Tongue (tissue), 2 donors: ENCODE measurements around the gene SHISA6. TPM values are rescaled to one million over a fixed set of nuclear protein-coding genes. Genes with fewer than 3 reads are reported as not detected.

Source experiments
- DNase-seq: peaks from one replicate; pipeline ENCODE4 v3.0.0-alpha.2; 2015
- total RNA-seq: library from RNA; depleted of rRNA; stranded (reverse); fragments of >200 nt; gene quantifications from one replicate; pipeline ENCODE4 v1.2.3, GENCODE V29; 2014

The SHISA6 gene
- total RNA-seq, 1 donor from 2014 or later, result 4.4 TPM

- DNase-seq, result peak; percentile 17
Measured at GRCh38 chr17:11459861-11460331, 218.9 kb downstream of the SHISA6 start.

GRCh38 chr17:11461993-11462548 lies 221.1 kb downstream of the SHISA6 start:
- DNase-seq, result no peak

GRCh38 chr17:11467639-11468038 lies 226.6 kb downstream of the SHISA6 start:
- no peak for DNase-seq

- peak; percentile 53 for DNase-seq
Measured at GRCh38 chr17:11485336-11486100, 244.5 kb downstream of the SHISA6 start.

GRCh38 chr17:11486101-11486867 lies 245.3 kb downstream of the SHISA6 start:
- DNase-seq, result peak; percentile 35

- no peak for DNase-seq
Measured at GRCh38 chr17:11486868-11487310, 245.9 kb downstream of the SHISA6 start.

- DNase-seq, result no peak
Measured at GRCh38 chr17:11487469-11487868, 246.5 kb downstream of the SHISA6 start.

GRCh38 chr17:11488407-11488806 lies 247.4 kb downstream of the SHISA6 start:
- no peak for DNase-seq

- no peak for DNase-seq
Measured at GRCh38 chr17:11490171-11490755, 249.2 kb downstream of the SHISA6 start.

GRCh38 chr17:11492511-11492910 lies 251.5 kb downstream of the SHISA6 start:
- DNase-seq, result no peak

- DNase-seq, result no peak
Measured at GRCh38 chr17:11493936-11494335, 252.9 kb downstream of the SHISA6 start.

- DNase-seq, result peak; percentile 49
Measured at GRCh38 chr17:11495613-11496012, 254.6 kb downstream of the SHISA6 start.

- no peak for DNase-seq
Measured at GRCh38 chr17:11499881-11500280, 258.9 kb downstream of the SHISA6 start.

- DNase-seq, result no peak
Measured at GRCh38 chr17:11503308-11504035, 262.5 kb downstream of the SHISA6 start.

- DNase-seq, result peak; percentile 84
Measured at GRCh38 chr17:11506635-11507034, 265.6 kb downstream of the SHISA6 start.

GRCh38 chr17:11511696-11512095 lies 270.7 kb downstream of the SHISA6 start:
- DNase-seq, result no peak

- no peak for DNase-seq
Measured at GRCh38 chr17:11514565-11514964, 273.6 kb downstream of the SHISA6 start.

GRCh38 chr17:11514981-11515680 lies 274.1 kb downstream of the SHISA6 start:
- DNase-seq, result no peak

GRCh38 chr17:11515901-11516300 lies 274.9 kb downstream of the SHISA6 start:
- DNase-seq, result no peak

GRCh38 chr17:11535231-11535630 lies 294.2 kb downstream of the SHISA6 start:
- DNase-seq, result no peak

- DNase-seq, result no peak
Measured at GRCh38 chr17:11538366-11538765, 297.4 kb downstream of the SHISA6 start.
